ENCODE measurements around the gene SV2C.

- TF ChIP-seq CTCF (conservative IDR thresholded peaks at IDR 0.05; ENCODE audit: low read length) (no peak), EZH2phosphoT487 (IDR thresholded peaks at IDR 0.05; ENCODE audit: borderline replicate concordance) (no peak)
These were observed 69.0 kb downstream of the SV2C start for GRCh38 chr5:76152161-76152560.

Measured in Loucy (cell line).